Measurements from ENCODE around the gene BCAS3. TPM values are rescaled to one million over a fixed set of nuclear protein-coding genes. Genes with fewer than 3 reads are reported as not detected.
"Not testable (repeated sequence)": the region's sequence is repeated elsewhere in the genome, so short reads cannot be mapped to it uniquely, and the experiment has no call there.

Gene BCAS3
- total RNA-seq, result 40.8 TPM

DNA sequence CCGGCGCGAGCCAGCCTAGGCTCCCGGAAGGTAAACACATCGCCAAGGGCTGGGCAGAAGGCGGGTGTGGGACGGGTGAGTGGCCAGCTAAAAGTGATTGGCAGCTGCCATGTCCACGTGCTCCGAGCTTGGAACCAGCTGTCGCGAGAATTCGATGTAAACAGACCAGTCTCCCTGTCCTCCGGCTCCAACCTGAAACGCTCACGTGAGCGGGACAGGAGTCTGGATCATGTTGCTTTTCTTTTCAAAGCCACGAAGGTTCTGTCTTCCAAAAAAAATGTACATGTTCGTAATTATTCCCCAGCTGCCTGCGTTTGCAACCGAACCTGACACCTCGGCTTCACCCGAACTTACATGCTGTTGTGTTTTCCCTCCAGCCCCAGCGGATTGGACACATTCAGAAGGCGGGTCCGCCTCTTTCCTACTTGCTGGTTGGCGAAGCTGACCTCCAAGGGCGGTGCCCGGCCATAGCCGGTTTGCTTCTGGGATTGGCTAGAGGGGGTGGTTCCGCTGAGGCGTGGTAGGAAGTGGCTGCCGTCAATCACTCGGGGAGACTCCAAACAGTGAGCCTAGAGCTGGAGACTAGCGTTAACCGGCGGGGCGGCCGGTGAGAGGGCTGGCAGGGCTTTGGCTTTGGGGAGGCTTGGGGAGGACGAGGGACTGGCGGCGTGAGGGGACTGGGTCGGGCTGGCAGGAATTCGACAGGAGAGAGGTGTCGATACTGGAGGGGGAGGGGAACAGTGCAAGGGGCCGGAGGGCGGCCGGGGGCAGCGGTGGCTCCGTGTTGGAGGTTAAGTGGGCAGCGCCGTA, at the start of gene BCAS3:
BCAS3 (plus strand) TSS at position 544 of the 810 bp plus-strand sequence.
- FAIRE-seq, result peak; percentile 75
- DNase-seq (ENCODE audit: low spot score in 2 of 2), result peak; percentile 84 to 96

GRCh38 chr17:60628252-60628889, 49.3 kb upstream of the BCAS3 start:
- FAIRE-seq, result no peak

DNA sequence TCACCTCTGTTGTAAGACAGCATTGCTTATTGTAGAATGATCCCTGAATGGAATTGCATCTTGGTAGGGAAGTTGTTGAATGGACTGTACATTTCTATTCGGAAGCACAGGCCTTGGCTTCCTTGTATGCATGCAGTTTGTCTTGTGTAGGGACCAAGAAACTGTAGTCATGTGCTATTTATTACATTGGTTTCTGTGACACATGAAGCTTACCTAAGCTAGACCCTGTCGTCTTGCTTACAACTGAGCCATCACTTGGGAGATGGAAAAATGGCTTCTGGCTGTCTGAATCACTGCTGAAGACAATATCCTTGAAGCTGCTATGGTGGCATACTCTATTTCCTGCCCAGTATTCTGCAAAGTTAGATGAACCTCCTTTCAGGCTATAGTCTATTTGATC, 48.5 kb upstream of the BCAS3 start:
- no peak for DNase-seq (ENCODE audit: low spot score in 2 of 2)
- no peak for FAIRE-seq

More at GRCh38 chr17:60628252-60628889, 49.3 kb upstream of the BCAS3 start:
- no peak for DNase-seq (ENCODE audit: low spot score in 2 of 2)

- no peak for DNase-seq (ENCODE audit: low spot score in 2 of 2)
- FAIRE-seq, result no peak
These were observed 47.3 kb upstream of the BCAS3 start for GRCh38 chr17:60630352-60630751.

- DNase-seq (ENCODE audit: low spot score in 2 of 2) (no peak), FAIRE-seq (no peak)
These were observed 46.5 kb upstream of the BCAS3 start for GRCh38 chr17:60631119-60631518.

DNA sequence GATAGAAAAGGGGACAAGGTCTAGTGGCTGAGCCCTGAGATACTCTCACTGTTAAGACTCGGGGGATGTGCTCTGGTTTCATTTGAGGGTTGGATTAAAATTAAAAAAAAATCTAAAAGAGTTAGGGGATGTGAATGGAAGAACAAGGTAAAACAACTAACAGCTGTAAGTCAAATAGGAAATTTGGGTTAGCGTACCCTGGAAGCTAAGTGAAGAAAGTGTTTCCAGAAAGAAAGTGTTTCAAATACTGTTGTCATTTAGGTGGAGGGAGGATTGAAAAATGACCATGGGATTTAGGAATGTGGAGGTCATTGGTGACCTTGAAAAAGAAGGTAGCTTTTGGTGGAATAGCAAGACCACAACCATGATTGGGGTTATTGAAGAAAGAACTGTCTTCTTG, 40.0 kb upstream of the BCAS3 start:
- DNase-seq (ENCODE audit: low spot score in 2 of 2) (no peak), FAIRE-seq (no peak)

DNA sequence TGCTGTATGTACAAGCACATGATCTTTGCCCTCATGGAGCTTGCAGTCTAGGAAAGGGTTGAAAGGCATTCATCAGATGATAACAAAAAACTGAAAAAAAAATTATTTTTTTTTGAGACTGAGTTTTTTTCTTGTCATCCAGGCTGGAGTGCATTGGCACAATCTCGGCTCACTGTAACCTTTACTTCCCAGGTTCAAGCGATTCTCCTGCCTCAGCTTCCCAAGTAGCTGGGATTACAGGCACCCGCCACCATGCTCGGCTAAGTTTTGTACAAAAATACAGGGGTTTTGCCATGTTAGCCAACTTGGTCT, 38.7 kb upstream of the BCAS3 start:
- FAIRE-seq, result no peak
- no peak for DNase-seq (ENCODE audit: low spot score in 2 of 2)

DNA sequence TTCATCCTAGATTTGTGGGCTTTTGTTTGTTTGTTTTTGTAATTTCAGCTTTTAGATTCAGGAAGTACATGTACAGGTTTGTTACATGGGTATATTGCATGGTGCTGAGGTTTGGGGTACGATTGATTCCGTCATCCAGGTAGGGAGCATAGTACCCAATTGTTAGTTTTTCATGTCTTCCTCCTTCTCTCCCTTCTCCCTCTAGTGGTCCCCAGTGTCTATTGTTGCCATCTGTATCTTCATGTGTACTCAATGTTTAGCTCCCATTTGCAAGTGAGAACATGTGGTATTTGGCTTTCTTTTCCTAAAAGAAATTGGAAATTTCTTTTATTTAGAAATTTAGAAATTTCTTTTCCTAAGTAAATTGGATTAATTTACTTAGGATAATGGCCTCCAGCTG, 37.1 kb upstream of the BCAS3 start:
- DNase-seq (ENCODE audit: low spot score in 2 of 2), result no peak
- no peak for FAIRE-seq

DNA sequence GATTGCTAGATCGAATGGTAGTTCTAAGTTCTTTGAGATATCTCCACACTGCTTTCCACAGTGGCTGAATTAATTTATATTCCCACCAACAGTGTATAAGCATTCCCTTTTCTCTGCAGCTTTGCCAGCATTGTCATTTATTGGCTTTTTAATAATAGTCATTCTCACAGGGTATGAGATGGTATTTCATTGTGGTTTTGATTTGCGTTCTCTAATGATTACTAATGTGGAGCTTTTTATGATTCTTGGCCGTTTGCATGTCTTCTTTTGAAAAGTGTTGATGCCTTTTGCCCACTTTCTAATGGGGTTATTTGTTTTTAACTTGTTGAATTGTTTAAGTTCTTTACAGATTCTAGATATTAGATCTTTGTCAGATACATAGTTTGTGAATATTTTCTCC, 36.5 kb upstream of the BCAS3 start:
- no peak for FAIRE-seq
- DNase-seq (ENCODE audit: low spot score in 2 of 2), result no peak

GRCh38 chr17:60641810-60642220, 35.8 kb upstream of the BCAS3 start:
- FAIRE-seq (no peak), DNase-seq (ENCODE audit: low spot score in 2 of 2) (peak; percentile 46 to 51)

DNA sequence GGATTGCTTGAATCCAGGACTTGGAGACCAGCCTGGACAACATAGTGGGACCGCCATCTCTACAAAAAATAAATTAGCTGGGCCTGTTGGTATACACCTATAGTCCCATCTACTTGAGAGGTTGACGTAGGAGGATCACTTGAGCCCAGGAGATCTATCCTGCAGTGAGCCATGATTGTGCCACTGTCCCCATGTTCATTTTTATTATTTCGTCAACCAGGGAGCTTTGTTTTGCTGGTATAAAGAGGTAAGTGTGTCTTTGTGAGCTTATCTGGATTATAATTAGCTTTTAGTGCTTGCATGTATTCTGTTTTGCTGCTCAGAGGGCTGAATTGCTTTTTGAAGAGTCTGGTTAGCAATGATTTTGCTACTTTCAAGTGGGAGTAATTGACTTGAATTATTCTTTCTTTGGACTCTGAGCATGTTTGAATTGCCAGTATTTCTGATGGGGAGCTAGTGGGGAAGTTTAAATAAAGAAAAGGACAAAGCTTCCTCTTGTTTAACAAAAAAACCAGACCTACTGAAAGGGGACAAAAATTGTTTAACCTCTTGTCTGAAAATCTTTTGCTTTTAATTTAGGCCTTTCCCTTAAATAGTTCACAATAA, 31.6 kb upstream of the BCAS3 start:
- FAIRE-seq (no peak), DNase-seq (ENCODE audit: low spot score in 2 of 2) (no peak)

GRCh38 chr17:60646701-60647100, 30.9 kb upstream of the BCAS3 start:
- DNase-seq (ENCODE audit: low spot score in 2 of 2) (no peak), FAIRE-seq (no peak)

DNA sequence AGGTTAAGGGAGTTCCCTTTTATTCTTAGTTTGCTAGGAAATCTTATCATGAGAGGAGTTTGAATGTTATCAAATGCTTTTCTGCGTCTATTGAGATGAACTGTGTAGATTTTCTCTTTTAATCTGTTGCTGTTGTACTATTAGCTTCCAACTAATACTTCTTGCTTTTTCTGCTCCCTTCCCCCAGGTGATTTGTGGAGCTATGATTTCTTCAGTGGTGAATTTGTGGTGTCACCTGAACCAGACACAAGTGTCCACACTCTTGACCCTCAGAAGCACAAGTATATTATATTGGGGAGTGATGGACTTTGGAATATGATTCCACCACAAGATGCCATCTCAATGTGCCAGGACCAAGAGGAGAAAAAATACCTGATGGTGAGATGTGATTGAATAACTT, 29.9 kb upstream of the BCAS3 start:
- no peak for FAIRE-seq
- no peak for DNase-seq (ENCODE audit: low spot score in 2 of 2)

DNA sequence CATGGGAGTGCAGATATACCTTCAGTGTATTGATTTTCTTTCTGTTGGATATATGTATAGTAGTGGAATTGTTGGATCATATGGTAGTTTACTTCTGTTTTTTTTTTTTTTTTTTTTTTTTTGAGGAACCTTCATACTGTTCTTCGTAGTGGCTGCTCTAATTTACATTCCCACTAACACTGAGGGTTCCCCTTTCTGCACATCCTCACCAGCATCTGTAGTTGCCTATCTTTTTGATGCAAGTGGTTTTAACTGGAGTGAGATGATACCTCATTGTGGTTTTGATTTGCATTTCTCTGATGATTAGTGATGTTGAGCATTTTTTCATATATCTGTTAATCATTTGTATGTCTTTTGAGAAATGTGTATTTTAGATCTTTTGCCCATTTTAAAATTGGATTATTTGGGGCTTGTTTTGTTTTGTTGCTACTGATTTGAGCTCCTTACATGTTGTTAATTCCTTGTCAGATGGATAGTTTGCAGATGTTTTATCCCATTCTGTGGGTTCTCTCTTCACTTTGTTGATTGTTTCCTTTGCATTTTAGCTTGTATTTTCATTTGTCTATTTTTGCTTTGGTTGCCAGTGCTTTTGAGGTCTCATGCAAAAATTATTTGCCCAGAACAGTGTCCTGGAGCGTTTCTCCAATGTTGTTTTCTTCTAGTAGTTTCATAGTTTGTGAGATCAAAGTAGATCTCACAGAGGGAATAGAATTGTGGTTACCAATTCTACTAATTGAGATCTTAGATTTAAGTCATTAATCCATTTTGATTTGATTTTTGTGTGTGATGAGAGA, 25.0 kb upstream of the BCAS3 start:
- DNase-seq (ENCODE audit: low spot score in 2 of 2), result no peak
- FAIRE-seq, result no peak

DNA sequence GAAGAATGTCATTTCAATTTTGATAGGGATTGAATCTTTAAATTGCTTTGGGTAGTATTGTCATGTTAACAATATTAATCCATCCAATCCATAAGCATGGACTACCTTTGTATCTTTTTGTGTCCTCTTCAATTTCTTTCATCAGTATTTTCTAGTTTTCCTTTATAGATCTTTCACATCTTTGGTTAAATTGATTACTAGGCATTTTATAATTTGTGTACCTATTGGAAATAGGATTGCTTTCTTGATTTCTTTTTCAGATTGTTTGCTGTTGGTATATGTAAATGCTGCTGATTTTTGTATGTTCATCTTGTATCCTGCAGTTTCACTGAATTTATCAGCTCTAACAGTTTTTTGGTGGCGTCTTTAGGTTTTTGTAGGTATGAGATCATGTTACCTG, 24.1 kb upstream of the BCAS3 start:
- FAIRE-seq, result no peak
- no peak for DNase-seq (ENCODE audit: low spot score in 2 of 2)

DNA sequence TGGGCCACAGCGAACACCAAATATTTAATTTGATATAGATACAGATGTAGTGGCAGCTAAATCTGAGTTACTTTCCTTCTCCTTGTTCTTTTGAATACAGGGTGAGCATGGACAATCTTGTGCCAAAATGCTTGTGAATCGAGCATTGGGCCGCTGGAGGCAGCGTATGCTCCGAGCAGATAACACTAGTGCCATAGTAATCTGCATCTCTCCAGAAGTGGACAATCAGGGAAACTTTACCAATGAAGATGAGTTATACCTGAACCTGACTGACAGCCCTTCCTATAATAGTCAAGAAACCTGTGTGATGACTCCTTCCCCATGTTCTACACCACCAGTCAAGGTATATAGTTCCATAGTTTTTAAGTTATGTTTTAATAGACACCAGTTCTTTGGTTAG, 21.2 kb upstream of the BCAS3 start:
- FAIRE-seq (no peak), DNase-seq (ENCODE audit: low spot score in 2 of 2) (no peak)

GRCh38 chr17:60659156-60659555, 18.5 kb upstream of the BCAS3 start:
- peak; percentile 79 for FAIRE-seq
- no peak for DNase-seq (ENCODE audit: low spot score in 2 of 2)

GRCh38 chr17:60661489-60661888, 16.2 kb upstream of the BCAS3 start:
- no peak for DNase-seq (ENCODE audit: low spot score in 2 of 2)
- no peak for FAIRE-seq

- no peak for DNase-seq (ENCODE audit: low spot score in 2 of 2)
- no peak for FAIRE-seq
These were observed 13.6 kb upstream of the BCAS3 start for GRCh38 chr17:60664022-60664421.

DNA sequence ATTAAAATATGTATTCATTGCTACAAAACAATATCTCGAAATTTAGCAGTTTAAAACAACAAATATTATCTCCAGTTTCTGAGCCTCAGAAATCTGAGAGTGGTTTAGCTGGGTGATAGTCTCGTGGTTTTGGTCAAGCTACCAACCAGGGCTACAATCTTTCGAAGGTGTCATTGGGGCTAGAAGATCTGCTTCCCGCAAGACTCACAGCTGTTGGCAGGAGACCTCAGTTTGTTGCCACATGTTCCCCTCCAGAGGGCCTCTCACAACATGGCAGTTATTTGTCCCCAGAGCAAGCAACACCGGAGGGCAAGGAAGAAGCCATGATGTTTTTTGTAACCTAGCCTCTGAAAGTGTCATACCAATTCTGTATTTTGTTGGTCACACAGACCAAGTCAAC, 12.0 kb upstream of the BCAS3 start:
- DNase-seq (ENCODE audit: low spot score in 2 of 2) (no peak), FAIRE-seq (no peak)

GRCh38 chr17:60668741-60669140, 8.9 kb upstream of the BCAS3 start:
- FAIRE-seq; DNase-seq (ENCODE audit: low spot score in 2 of 2): not testable (repeated sequence)

Data from frontal cortex (tissue), 4 donors.